ENCODE data around the gene CABP7.

The CABP7 gene

DNA sequence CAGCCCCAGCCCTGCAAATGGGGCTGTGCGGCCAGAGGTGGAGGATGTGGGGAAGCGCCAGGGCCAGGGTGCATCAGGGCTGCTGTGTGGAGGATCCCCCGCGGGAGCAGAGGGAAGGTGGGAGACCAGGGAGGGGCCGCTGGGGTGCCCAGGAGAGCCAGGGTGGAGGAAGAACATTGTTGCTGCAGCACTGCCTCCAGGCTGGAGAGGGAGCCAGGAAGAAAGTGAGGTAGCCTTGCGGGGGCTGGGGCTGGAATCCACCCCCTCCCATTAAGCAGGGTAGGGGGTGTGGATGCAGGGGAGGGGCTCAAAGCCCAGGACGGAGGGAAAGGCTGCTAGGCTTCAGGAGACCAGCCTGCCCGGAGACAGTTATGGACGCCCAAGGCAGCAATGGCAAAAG, 15.0 kb downstream of the CABP7 start:
- no peak overlapping the region for H3K4me3 ChIP-seq (ENCODE audit: low read length)
- H3K9me3 ChIP-seq (ENCODE audit: control insufficient read depth, insufficient read depth, low read length) = no peaks in the 10 kb centered on the region
- TF ChIP-seq, protein P1, sequence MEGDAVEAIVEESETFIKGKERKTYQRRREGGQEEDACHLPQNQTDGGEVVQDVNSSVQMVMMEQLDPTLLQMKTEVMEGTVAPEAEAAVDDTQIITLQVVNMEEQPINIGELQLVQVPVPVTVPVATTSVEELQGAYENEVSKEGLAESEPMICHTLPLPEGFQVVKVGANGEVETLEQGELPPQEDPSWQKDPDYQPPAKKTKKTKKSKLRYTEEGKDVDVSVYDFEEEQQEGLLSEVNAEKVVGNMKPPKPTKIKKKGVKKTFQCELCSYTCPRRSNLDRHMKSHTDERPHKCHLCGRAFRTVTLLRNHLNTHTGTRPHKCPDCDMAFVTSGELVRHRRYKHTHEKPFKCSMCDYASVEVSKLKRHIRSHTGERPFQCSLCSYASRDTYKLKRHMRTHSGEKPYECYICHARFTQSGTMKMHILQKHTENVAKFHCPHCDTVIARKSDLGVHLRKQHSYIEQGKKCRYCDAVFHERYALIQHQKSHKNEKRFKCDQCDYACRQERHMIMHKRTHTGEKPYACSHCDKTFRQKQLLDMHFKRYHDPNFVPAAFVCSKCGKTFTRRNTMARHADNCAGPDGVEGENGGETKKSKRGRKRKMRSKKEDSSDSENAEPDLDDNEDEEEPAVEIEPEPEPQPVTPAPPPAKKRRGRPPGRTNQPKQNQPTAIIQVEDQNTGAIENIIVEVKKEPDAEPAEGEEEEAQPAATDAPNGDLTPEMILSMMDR (IDR thresholded peaks at IDR 0.05; ENCODE audit: low read depth, low read length, poor library complexity, severe bottlenecking) = no peak
- TF ChIP-seq EZH2phosphoT487 (IDR thresholded peaks at IDR 0.05; ENCODE audit: borderline replicate concordance, low read length) = no peak
- no peaks in the 10 kb centered on the region for H3K27me3 ChIP-seq (ENCODE audit: control insufficient read depth, low read length)
- no peak overlapping the region for H3K27ac ChIP-seq (ENCODE audit: low read depth, low read length)
- H3K36me3 ChIP-seq (ENCODE audit: control insufficient read depth, low read length) = no peaks in the 10 kb centered on the region
- H3K4me2 ChIP-seq (ENCODE audit: low read length) = no peak overlapping the region
- H3K79me2 ChIP-seq (ENCODE audit: control insufficient read depth, low read length) = no peaks in the 10 kb centered on the region
- no peaks in the 10 kb centered on the region for H3K9me2 ChIP-seq (replicated peaks; ENCODE audit: control insufficient read depth, low read length)
- H4K20me1 ChIP-seq (ENCODE audit: control insufficient read depth, insufficient read depth, low read depth, low read length) = no peaks in the 10 kb centered on the region
- no peaks in the 10 kb centered on the region for H3F3A ChIP-seq (ENCODE audit: control insufficient read depth, insufficient read depth)
- H3K4me1 ChIP-seq (ENCODE audit: control insufficient read depth, low read length) = no peaks in the 10 kb centered on the region

GRCh38 chr22:29735416-29735815, 15.6 kb downstream of the CABP7 start:
- no peaks in the 10 kb centered on the region for H4K20me1 ChIP-seq (ENCODE audit: control insufficient read depth, insufficient read depth, low read depth, low read length)
- H3K36me3 ChIP-seq (ENCODE audit: control insufficient read depth, low read length) = no peaks in the 10 kb centered on the region
- no peaks in the 10 kb centered on the region for H3K27me3 ChIP-seq (ENCODE audit: control insufficient read depth, low read length)
- no peaks in the 10 kb centered on the region for H3K9me2 ChIP-seq (replicated peaks; ENCODE audit: control insufficient read depth, low read length)
- H3K27ac ChIP-seq (ENCODE audit: low read depth, low read length) = no peak overlapping the region
- no peak for TF ChIP-seq EZH2phosphoT487 (IDR thresholded peaks at IDR 0.05; ENCODE audit: borderline replicate concordance, low read length)
- TF ChIP-seq, protein P1 (IDR thresholded peaks at IDR 0.05; ENCODE audit: low read depth, low read length, poor library complexity, severe bottlenecking) = no peak
- no peaks in the 10 kb centered on the region for H3F3A ChIP-seq (ENCODE audit: control insufficient read depth, insufficient read depth)
- no peaks in the 10 kb centered on the region for H3K4me1 ChIP-seq (ENCODE audit: control insufficient read depth, low read length)
- H3K4me2 ChIP-seq (ENCODE audit: low read length) = no peak overlapping the region
- no peak overlapping the region for H3K4me3 ChIP-seq (ENCODE audit: low read length)
- no peaks in the 10 kb centered on the region for H3K9me3 ChIP-seq (ENCODE audit: control insufficient read depth, insufficient read depth, low read length)
- H3K79me2 ChIP-seq (ENCODE audit: control insufficient read depth, low read length) = no peaks in the 10 kb centered on the region

GRCh38 chr22:29737251-29738117, 17.7 kb downstream of the CABP7 start:
- H3K79me2 ChIP-seq (ENCODE audit: control insufficient read depth, low read length) = no peaks in the 10 kb centered on the region
- no peaks in the 10 kb centered on the region for H3K27me3 ChIP-seq (ENCODE audit: control insufficient read depth, low read length)
- no peaks in the 10 kb centered on the region for H3F3A ChIP-seq (ENCODE audit: control insufficient read depth, insufficient read depth)
- TF ChIP-seq, protein P1 (IDR thresholded peaks at IDR 0.05; ENCODE audit: low read depth, low read length, poor library complexity, severe bottlenecking) = no peak
- no peak for TF ChIP-seq EZH2phosphoT487 (IDR thresholded peaks at IDR 0.05; ENCODE audit: borderline replicate concordance, low read length)
- H3K4me1 ChIP-seq (ENCODE audit: control insufficient read depth, low read length) = no peaks in the 10 kb centered on the region
- no peaks in the 10 kb centered on the region for H3K9me2 ChIP-seq (replicated peaks; ENCODE audit: control insufficient read depth, low read length)
- H3K4me3 ChIP-seq (ENCODE audit: low read length) = no peak overlapping the region
- no peaks in the 10 kb centered on the region for H3K36me3 ChIP-seq (ENCODE audit: control insufficient read depth, low read length)
- H3K9me3 ChIP-seq (ENCODE audit: control insufficient read depth, insufficient read depth, low read length) = no peaks in the 10 kb centered on the region
- no peak overlapping the region for H3K27ac ChIP-seq (ENCODE audit: low read depth, low read length)
- H3K4me2 ChIP-seq (ENCODE audit: low read length) = no peak overlapping the region
- no peaks in the 10 kb centered on the region for H4K20me1 ChIP-seq (ENCODE audit: control insufficient read depth, insufficient read depth, low read depth, low read length)

Measured in DOHH2 (cell line).